ENCODE measurements around the gene CRIM1.

CRIM1 gene

DNA sequence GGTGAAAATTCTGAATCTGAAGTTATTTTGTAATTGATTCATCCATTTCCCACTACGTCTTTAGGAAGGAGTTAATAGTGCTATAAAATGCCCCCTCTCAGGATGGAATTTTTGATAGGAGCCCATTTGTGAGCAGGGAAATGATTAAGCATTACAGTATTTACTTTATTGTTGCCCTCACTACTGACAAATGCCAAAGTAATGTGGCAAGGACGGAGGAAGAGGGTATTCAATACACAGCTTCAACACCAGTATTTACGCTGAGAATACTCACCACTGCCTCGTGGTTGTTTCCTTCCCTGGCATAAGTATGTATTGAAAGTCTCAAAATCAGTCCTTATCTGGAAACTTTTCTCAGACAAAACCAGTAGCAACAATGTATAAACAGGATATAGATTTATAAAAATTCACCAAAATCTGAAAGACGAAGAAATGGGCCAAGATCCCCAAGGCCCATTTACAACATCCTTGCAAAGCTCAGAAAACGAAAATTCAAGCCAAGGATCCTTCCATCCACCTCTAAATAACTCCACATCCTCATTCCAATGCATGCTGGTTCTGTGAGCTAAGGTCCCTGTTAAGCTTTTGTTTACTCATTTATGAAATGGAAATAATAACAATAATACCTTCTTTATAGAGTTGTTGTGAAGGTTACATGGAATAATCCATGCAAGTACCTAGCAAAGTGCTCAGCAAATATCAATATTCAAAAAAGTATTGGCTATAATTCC, 213.1 kb downstream of the CRIM1 start:
- no peak overlapping the region for H3K27ac Mint-ChIP-seq
- H3K27me3 Mint-ChIP-seq: no peaks in the 10 kb centered on the region
- DNase-seq (no peak), ATAC-seq (replicated peaks) (no peak)
- peaks cover 8 to 10% of the 10 kb centered on the region in 2 donors for H3K4me1 Mint-ChIP-seq
- no peak overlapping the region for H3K4me3 Mint-ChIP-seq
- no peaks in the 10 kb centered on the region for H3K9me3 Mint-ChIP-seq
- peaks cover 50 to 70% of the 10 kb centered on the region in 2 donors for H3K36me3 Mint-ChIP-seq

DNA sequence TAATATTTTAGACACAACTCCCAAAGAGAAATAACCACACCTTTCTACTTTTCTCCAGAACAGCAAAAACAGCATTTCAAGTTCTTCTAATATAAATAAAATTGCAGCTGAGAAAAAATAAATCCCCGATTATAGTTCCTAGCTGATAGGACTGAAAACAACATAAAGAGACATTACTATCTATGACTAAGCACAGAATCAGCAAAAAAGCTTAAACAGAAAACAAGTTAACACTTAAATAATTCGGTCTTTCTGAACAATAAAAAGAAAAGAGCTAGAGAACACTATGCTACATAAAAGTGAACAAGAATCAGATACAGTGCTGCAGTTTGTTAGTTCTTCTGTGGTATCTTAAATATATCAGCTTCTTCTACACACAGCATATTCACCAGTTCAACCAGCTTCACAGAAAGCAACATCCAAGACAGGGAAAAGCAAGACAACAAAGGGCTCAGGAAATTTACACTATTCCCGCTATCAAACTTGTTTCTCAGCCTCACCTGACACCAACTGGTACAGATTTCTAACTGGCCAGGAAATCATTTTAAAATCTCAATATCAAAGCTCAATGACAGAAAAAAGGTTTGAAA, 213.8 kb downstream of the CRIM1 start:
- Mint-ChIP-seq H3K36me3 (peaks cover 50 to 70% of the 10 kb centered on the region in 2 donors), H3K27ac (no peak overlapping the region), H3K4me1 (peaks cover 9 to 10% of the 10 kb centered on the region in 2 donors), H3K4me3 (no peak overlapping the region), H3K27me3 (no peaks in the 10 kb centered on the region), H3K9me3 (no peaks in the 10 kb centered on the region)
- ATAC-seq (replicated peaks) (no peak), DNase-seq (no peak)

DNA sequence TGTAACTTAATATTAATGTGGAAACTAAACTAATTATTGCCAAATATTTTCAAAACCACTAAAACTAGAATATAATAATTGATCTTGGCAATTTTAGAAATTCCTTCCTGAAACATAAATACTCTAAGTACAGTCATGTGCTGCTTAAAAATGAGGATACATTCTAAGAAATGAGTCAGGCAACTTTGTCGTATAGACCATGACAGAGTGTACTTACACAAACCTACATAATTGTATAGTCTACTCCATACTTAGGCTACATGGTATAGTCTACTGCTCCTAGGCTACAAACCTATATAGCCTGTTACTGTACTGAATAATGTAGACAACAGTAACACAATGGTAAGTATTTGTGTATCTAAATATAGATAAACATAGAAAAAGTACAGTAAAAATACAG, 214.8 kb downstream of the CRIM1 start:
- Mint-ChIP-seq H3K9me3 (no peaks in the 10 kb centered on the region), H3K4me1 (peaks cover 5 to 9% of the 10 kb centered on the region in 2 donors), H3K4me3 (no peak overlapping the region), H3K27me3 (no peaks in the 10 kb centered on the region), H3K27ac (no peak overlapping the region), H3K36me3 (peaks cover 51 to 72% of the 10 kb centered on the region in 2 donors)
- DNase-seq: no peak
- no peak for ATAC-seq (replicated peaks)

DNA sequence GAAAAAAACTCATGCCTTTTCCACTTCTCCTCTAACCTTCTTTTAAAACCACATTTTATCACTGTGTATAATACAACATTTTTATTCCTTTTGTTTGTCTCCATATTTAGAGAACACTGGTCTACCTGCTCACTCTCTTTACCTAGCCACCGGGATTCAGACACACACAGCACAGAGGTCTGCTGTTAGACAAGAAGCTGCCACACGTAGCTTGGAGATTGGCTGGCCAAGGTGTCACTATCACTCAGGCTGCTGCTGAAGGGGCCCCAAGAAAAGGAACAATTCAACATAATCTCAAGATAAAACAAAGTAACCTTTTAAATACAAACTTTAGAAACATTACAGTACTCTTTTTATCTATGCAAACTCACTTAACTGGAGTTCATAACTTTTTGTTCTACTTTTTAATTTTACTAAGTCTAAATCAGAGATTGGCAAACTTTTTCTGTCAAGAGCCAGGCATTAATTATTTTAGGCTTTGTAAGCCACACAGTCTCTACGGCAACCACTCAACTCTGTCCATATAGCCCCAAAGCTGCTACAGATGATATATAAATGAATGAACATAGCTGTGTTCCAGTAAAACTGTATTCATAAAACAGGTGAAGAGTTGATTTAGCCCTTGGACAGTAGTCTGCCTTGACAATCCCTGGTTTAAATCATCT, 216.6 kb downstream of the CRIM1 start:
- H3K36me3 Mint-ChIP-seq: peaks cover 43 to 58% of the 10 kb centered on the region in 2 donors
- ATAC-seq (replicated peaks) (no peak), DNase-seq (no peak)
- peaks cover 3 to 9% of the 10 kb centered on the region in 2 donors for H3K4me1 Mint-ChIP-seq
- H3K27ac Mint-ChIP-seq: no peak overlapping the region
- H3K4me3 Mint-ChIP-seq: no peak overlapping the region
- H3K9me3 Mint-ChIP-seq: no peaks in the 10 kb centered on the region
- H3K27me3 Mint-ChIP-seq: no peaks in the 10 kb centered on the region

DNA sequence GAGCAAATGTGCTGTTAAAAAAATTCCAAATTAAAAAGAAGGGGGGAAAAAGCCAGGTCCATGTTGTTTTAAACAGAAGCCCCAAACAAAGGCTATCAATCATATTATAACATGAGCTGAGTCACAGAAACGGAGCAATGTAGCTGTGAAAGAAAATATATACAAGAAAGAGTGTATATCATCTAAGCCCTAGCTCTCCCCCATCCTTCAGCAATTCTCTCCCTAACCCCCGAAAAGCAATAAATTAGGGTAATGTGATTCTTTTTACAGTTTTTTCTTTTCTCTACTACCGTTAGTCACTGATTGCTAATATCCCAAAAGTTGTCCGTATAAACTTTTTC, 217.1 kb downstream of the CRIM1 start:
- Mint-ChIP-seq H3K9me3 (no peaks in the 10 kb centered on the region), H3K4me1 (peaks cover 3 to 9% of the 10 kb centered on the region in 2 donors), H3K4me3 (no peak overlapping the region), H3K27ac (no peak overlapping the region), H3K27me3 (no peaks in the 10 kb centered on the region), H3K36me3 (peaks cover 44 to 56% of the 10 kb centered on the region in 2 donors)
- ATAC-seq (replicated peaks) (no peak), DNase-seq (no peak)

DNA sequence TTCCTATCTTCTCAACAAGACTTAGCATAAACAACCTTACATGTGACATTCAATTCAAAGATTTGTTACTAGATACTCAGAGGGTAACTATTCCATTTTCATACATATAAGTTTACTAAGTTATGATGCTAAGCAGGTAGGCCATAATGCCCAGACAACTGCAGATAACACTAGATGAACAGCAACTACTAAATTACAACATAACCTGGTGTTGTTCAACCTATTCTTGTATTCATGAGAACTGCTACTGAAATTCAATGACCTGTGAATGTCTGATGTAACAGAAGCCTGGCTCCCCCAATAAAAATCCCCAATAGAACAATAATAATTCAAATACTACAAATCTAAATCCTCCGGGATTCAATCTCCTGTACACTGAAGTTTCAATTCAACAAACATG, 217.6 kb downstream of the CRIM1 start:
- H3K27me3 Mint-ChIP-seq: no peaks in the 10 kb centered on the region
- H3K4me3 Mint-ChIP-seq: no peak overlapping the region
- H3K36me3 Mint-ChIP-seq: peaks cover 47 to 57% of the 10 kb centered on the region in 2 donors
- peaks cover 3 to 10% of the 10 kb centered on the region in 2 donors for H3K4me1 Mint-ChIP-seq
- no peak overlapping the region for H3K27ac Mint-ChIP-seq
- DNase-seq: no peak
- no peak for ATAC-seq (replicated peaks)
- no peaks in the 10 kb centered on the region for H3K9me3 Mint-ChIP-seq

DNA sequence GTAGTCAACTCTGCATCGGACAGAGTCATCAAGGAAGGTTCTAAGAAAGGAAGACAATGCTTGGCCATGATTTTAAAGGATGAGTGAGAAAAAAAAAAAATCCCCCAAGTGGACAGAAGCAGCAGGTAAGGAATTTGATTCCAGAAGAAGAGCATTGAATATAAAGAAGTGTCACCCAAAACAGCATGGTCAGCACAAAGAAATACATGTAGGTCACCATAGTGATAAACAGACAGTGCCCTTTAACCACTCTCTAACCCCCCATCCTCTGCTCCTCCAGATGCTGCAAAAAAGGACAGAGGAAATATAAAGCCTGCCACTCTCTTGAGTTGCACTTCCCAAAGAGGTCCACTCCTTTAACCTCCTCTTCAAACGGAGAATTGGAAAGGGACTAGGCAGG, 219.0 kb downstream of the CRIM1 start:
- peaks cover 55 to 67% of the 10 kb centered on the region in 2 donors for H3K36me3 Mint-ChIP-seq

DNA sequence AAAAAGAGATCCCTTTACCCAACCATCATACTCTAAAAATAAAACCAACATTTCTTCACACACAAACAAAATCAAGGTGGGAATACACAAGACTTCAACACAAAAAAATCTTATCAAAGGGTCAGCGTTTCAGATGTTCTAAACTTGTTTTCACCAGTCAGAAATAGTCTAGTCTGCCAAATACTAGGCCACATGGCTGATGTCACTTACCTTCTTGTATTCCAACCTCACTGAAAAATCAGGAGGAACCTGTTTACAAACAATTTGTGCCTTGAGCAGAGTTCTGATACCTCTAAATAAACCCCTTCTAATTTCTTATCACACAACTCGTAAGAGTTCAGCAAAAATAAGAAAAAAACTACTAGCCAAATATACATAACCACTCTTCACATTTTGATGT, 222.3 kb downstream of the CRIM1 start:
- peaks cover 9 to 21% of the 10 kb centered on the region in 2 donors for H3K4me1 Mint-ChIP-seq
- no peak for ATAC-seq (replicated peaks)
- no peak for DNase-seq
- no peak overlapping the region for H3K4me3 Mint-ChIP-seq
- H3K27me3 Mint-ChIP-seq: no peaks in the 10 kb centered on the region
- H3K27ac Mint-ChIP-seq: no peak overlapping the region
- H3K36me3 Mint-ChIP-seq: peaks cover 58 to 78% of the 10 kb centered on the region in 2 donors
- no peaks in the 10 kb centered on the region for H3K9me3 Mint-ChIP-seq

More for the DNA sequence above, 219.0 kb downstream of the CRIM1 start:
- DNase-seq (no peak), ATAC-seq (replicated peaks) (no peak)
- no peaks in the 10 kb centered on the region for H3K27me3 Mint-ChIP-seq
- no peak overlapping the region for H3K27ac Mint-ChIP-seq
- H3K4me3 Mint-ChIP-seq: no peak overlapping the region
- H3K4me1 Mint-ChIP-seq: peaks cover 11 to 21% of the 10 kb centered on the region in 2 donors
- no peaks in the 10 kb centered on the region for H3K9me3 Mint-ChIP-seq

DNA sequence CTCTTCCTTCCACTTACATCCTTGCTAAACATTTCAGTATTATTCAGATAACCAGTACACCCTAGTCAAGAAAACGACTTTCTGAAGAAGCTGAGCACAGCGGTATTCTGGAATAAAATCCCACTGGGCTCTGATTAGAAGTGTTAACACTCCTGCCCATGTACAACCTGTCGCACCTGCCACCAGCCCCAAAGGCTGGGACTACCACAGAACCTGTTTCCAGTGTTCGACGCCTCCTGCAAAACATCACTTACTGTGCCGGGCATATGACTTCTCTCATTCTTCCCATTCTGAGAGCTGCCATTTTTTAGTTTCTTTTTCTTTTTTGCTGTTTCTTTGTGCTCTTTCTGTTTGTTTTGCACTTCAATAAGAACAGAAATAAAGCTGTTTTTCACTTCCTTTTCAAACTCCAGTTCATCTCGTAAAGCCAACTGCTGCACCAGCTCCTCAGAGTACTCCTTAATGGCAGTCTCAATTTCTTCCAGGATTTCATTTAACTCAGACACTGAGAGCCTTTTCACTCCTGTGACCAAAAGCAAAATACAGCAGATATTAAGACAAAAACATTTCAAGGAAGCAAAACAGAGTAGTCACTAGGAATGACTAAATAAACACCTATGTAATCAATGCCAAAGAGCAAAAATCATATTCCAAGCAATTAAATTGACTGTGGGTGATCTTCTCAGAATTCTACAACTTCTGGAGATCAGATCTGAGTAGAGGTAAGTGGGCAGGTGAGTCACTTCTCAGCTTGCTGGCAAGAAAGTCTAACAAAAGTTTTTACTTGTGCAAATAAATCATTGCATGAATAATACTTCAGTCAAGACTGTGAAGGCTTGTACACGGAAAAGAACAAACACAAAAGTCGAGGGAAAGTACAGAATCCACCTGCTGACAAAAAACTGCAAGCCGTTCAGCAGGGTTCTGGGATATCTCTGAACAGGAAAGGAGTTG, 223.0 kb downstream of the CRIM1 start:
- H3K27me3 Mint-ChIP-seq: no peaks in the 10 kb centered on the region
- peaks cover 8 to 14% of the 10 kb centered on the region in 2 donors for H3K4me1 Mint-ChIP-seq
- H3K27ac Mint-ChIP-seq: no peak overlapping the region
- H3K36me3 Mint-ChIP-seq: peaks cover 61 to 76% of the 10 kb centered on the region in 2 donors
- DNase-seq: no peak
- no peaks in the 10 kb centered on the region for H3K9me3 Mint-ChIP-seq
- no peak for ATAC-seq (replicated peaks)
- no peak overlapping the region for H3K4me3 Mint-ChIP-seq

DNA sequence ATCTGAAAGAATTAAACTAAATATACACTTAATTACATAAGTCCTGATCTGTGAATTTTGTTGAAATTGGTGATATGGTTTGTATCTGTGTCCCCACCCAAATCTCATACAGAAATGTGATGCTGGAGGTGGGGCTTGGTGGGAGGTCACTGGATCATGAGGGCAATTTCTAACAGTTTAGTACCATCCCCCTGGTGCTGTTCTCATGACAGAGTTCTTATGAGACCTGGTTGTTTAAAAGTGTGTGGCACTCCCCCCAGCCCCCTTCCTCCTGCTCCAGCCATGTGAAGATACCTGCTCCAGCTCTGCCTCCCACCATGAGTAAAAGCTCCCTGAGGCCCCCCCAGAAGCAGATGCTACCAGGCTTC, 223.7 kb downstream of the CRIM1 start:
- ATAC-seq (replicated peaks): no peak
- H3K27ac Mint-ChIP-seq: no peak overlapping the region

DNA sequence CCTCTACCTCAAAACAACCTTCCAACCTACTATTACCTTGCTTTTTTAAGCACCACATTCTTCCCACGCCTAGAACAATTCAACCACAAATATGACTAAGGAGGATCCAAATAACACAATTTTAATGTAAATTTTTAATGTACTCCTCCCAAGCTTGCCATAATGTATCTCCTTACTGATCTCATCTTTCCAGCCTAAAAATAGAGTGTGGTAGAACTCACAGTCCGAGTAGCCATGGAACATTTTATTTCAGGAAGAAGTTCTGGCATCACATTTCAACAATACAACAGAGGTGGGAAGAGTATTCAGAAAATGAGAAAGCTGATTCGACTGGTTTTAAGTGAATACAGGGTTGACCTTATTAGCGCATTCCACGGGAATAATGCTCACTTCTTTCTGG, 227.0 kb downstream of the CRIM1 start:
- no peaks in the 10 kb centered on the region for H3K9me3 Mint-ChIP-seq
- no peak overlapping the region for H3K27ac Mint-ChIP-seq
- ATAC-seq (replicated peaks): no peak

More for the DNA sequence above, 223.7 kb downstream of the CRIM1 start:
- Mint-ChIP-seq H3K36me3 (peaks cover 60 to 76% of the 10 kb centered on the region in 2 donors), H3K4me1 (peaks cover 10 to 11% of the 10 kb centered on the region in 2 donors), H3K27me3 (no peaks in the 10 kb centered on the region), H3K9me3 (no peaks in the 10 kb centered on the region), H3K4me3 (no peak overlapping the region)
- DNase-seq: no peak

DNA sequence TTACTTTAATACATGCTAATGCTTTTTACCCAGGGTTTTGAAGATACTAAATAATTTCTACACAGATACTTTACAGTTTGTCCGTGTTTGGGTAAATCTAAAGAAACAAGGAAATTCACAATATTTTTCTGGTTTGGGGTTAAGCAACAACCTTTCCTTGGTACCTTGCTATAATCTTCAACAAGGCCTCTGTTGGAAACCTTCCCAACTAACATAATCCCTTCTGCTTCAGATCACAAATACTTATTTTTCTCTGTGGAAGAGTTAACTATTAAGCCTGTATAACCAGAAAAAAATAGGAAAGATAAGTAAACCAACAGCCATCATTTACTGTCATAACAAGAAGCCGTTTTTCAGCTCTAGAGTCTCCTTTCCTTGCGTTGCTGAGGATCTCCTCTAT, 227.4 kb downstream of the CRIM1 start:
- DNase-seq (no peak), ATAC-seq (replicated peaks) (no peak)
- peaks cover 10 to 11% of the 10 kb centered on the region in 2 donors for H3K4me1 Mint-ChIP-seq
- no peak overlapping the region for H3K4me3 Mint-ChIP-seq
- no peaks in the 10 kb centered on the region for H3K9me3 Mint-ChIP-seq
- peaks cover 51 to 80% of the 10 kb centered on the region in 2 donors for H3K36me3 Mint-ChIP-seq
- H3K27ac Mint-ChIP-seq: no peak overlapping the region
- H3K27me3 Mint-ChIP-seq: no peaks in the 10 kb centered on the region

More for the DNA sequence above, 227.0 kb downstream of the CRIM1 start:
- peaks cover 10 to 11% of the 10 kb centered on the region in 2 donors for H3K4me1 Mint-ChIP-seq
- no peak overlapping the region for H3K4me3 Mint-ChIP-seq
- H3K27me3 Mint-ChIP-seq: no peaks in the 10 kb centered on the region
- peaks cover 54 to 84% of the 10 kb centered on the region in 2 donors for H3K36me3 Mint-ChIP-seq
- DNase-seq: no peak

DNA sequence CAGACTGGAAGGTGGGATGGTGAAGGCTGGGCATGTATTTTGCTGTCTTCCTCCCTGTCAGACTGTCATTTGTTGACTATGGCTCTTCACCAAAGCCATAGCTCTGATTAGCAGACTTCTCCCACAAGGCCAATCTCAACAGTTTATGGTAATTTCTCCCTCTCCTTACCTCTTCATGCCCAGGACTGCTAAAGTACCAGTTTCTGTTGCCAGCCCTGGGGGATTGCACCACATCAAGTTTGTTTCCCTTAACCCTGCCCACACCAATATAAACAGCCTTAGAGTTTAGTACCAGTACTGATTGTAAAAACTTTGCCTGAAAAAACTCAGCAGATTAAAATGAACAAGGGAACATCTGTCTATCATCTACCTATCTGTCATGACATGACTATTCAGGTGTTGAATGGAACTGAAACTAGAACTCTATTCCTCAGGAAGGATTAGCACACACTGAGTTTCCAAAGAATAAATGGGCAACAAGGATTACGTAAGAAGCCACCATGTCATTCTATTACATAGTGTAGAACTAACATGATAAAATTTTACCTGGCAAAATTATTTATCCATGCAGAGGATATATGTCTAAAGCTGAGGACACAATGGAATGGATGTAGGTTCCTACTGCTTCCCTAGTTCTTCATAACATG, 228.7 kb downstream of the CRIM1 start:
- Mint-ChIP-seq H3K27ac (no peak overlapping the region), H3K4me3 (no peak overlapping the region), H3K36me3 (peaks cover 41 to 74% of the 10 kb centered on the region in 2 donors), H3K27me3 (no peaks in the 10 kb centered on the region), H3K9me3 (no peaks in the 10 kb centered on the region), H3K4me1 (peaks cover 4 to 5% of the 10 kb centered on the region in 2 donors)
- ATAC-seq (replicated peaks) (no peak), DNase-seq (no peak)

Data from stimulated activated naive B cell treated with anti-CD40 and anti-IgM and Interleukin-4, amounts not matched to agents 10 μg/mL and 1 μg/mL and 100 μg/mL, for 72 hours (primary cell).